Measurements from ENCODE around the gene CDC123. TPM values are rescaled to one million over a fixed set of nuclear protein-coding genes. Genes with fewer than 3 reads are reported as not detected.

CDC123 gene
- total RNA-seq, 1 experiment from 2014 or later: 132 TPM

GRCh38 chr10:12251581-12251980, 55.6 kb downstream of the CDC123 start:
- Histone ChIP-seq H3K9ac (ENCODE audit: low read length) (no peak overlapping the region), H3K36me3 (ENCODE audit: control insufficient read depth in 1 of 2, insufficient read depth in 2 of 2, low read length in 2 of 2) (peaks cover 5 to 17% of the 10 kb centered on the region in 2 experiments; a peak in 3 of 4 replicates), H3K4me1 (ENCODE audit: control insufficient read depth in 1 of 2, insufficient read depth in 2 of 2, low read length in 2 of 2) (no peaks in the 10 kb centered on the region), H3K27me3 (ENCODE audit: insufficient read depth, low read length) (no peaks in the 10 kb centered on the region), H3K27ac (ENCODE audit: low read depth, low read length) (no peak overlapping the region), H3K4me3 (replicated peaks in 1 of 2; ENCODE audit: low read depth in 1 of 2, low read length in 2 of 2) (no peak overlapping the region), H3K9me2 (ENCODE audit: insufficient read depth) (no peaks in the 10 kb centered on the region), H2AFZ (ENCODE audit: low read depth, low read length, poor library complexity, severe bottlenecking) (no peak overlapping the region), H4K20me1 (ENCODE audit: insufficient read depth) (no peaks in the 10 kb centered on the region), H3K9me3 (ENCODE audit: control insufficient read depth in 1 of 2, insufficient read depth in 1 of 2, low read depth in 1 of 2, low read length in 2 of 2) (no peaks in the 10 kb centered on the region), H3K79me2 (ENCODE audit: insufficient read depth, low read length) (no peaks in the 10 kb centered on the region), H3K4me2 (ENCODE audit: low read length) (no peak overlapping the region)
- intact Hi-C loops (cut with micrococcal nuclease): no loop called here
- CTCF ChIA-PET: interaction anchor here (1.7 kb wide), 1 partner anchor 405 kb away, joined by 8 read pairs; no protein-coding TSS in a partner anchor
- ATAC-seq: no peak
- TF ChIP-seq CTCF (IDR thresholded peaks at IDR 0.05 in 2 of 3, conservative IDR thresholded peaks at IDR 0.05 in 1 of 3; ENCODE audit: borderline replicate concordance in 1 of 3, insufficient read depth in 1 of 3, low read depth in 2 of 3, low read length in 2 of 3) (no peak), TCF7L2 (IDR thresholded peaks at IDR 0.05; ENCODE audit: borderline replicate concordance, extremely low read depth, insufficient read depth, insufficient read length) (no peak), FOSL1 (IDR thresholded peaks at IDR 0.05; ENCODE audit: low read depth) (no peak), SIN3A (IDR thresholded peaks at IDR 0.05; ENCODE audit: low read depth) (no peak), EGR1 (IDR thresholded peaks at IDR 0.05; ENCODE audit: low read depth) (no peak), ZNF274 (IDR thresholded peaks at IDR 0.05; ENCODE audit: low read depth, low read length) (no peak), REST (IDR thresholded peaks at IDR 0.05; ENCODE audit: low read depth) (no peak), ZBTB33 (IDR thresholded peaks at IDR 0.05; ENCODE audit: extremely low read depth, insufficient replicate concordance, low read length) (no peak), RAD21 (IDR thresholded peaks at IDR 0.05; ENCODE audit: low read depth) (no peak), POLR2AphosphoS5 (IDR thresholded peaks at IDR 0.05; ENCODE audit: low read depth, low read length) (no peak), SP1 (IDR thresholded peaks at IDR 0.05; ENCODE audit: low read depth) (no peak), ZFX (IDR thresholded peaks at IDR 0.05) (no peak)
- no peak for DNase-seq (ENCODE audit: low read depth, low spot score)
- no TSS peak for BruUV-seq (replicated peaks)
- POLR2A ChIA-PET: no interaction called here
- RAD21 ChIA-PET (ENCODE audit: low non-redundant PET in 1 of 2, low total read pairs in 2 of 2, uncharacterized antibody in 2 of 2, unreplicated experiment in 2 of 2): interaction anchor here in 1 of 2 experiments (0.9 kb wide), 1 partner anchor 393 kb away, joined by 3 read pairs; no protein-coding TSS in a partner anchor

Measured in HCT116 (cell line).